ENCODE data around the gene NCBP1.

NCBP1 gene

DNA sequence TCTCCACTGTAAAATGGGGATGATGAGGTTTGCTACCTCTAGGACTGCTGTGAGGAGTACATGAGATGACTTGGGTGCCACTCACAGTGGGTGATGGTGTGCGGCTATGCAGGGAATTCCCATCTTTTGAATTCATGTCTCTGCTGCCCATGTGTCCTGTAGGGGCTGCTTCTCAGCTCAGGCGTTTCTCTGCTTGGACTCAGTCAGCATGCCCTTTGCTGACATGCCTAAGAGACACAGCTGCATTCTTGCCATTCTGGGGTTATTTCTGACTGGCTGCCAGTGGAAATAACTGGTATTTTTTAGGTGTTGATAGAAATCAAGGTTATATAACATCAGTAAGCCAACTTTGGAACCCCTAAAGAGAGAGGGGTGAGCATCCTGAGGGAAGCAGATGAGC lies 87.8 kb downstream of the NCBP1 start:
- no peak for DNase-seq

DNA sequence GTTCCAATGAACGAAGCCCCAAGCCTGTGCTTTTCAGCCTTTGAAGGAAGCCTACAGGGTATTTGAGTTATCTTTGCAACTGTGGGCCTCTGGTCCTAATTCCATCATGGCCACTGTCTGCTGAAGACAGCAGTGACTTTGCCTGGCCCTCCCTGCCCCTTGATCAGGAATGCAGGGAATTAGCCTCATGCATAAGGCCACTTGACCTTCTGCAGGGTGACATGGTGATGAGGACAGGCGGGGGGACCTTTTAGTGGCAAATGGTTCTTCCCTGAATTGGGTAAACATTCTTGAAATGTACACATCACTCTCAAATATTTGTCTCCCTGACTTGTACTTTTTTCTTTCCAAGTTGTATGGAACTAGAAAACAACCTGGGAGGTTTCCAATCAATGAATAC lies 88.7 kb downstream of the NCBP1 start:
- DNase-seq = no peak
